Thyroid gland (tissue), 4 donors: ENCODE data around the gene WASHC4. TPM values are rescaled to one million over a fixed set of nuclear protein-coding genes. Genes with fewer than 3 reads are reported as not detected.

Experiments
- DNase-seq, 2 donors: peaks; one replicate each; pipeline ENCODE4 v3.0.0-alpha.2; 2019
- H3K27ac ChIP-seq, 3 donors: fragments of 200-600 bp; sonication (generic); 1 replicate in 2 of 3; 2 replicates in 1 of 3; pipeline ENCODE4 v1.5.1; 2016 to 2019; ENCODE audit warnings: mild to moderate bottlenecking in 1 of 3, moderate library complexity in 1 of 3
- H3K27me3 ChIP-seq: fragments of 200-600 bp; sonication (generic); one replicate; pipeline ENCODE4 v1.5.1; 2019
- H3K36me3 ChIP-seq, 2 donors: fragments of 200-600 bp; sonication (generic); one replicate each; pipeline ENCODE4 v1.5.1; 2016 to 2019
- H3K4me1 ChIP-seq, 2 donors: fragments of 200-600 bp; sonication (generic); one replicate each; pipeline ENCODE4 v1.5.1; 2017 to 2019
- H3K4me3 ChIP-seq, 3 donors: fragments of 200-600 bp; sonication (generic); replicated peaks in 1 of 3; 1 replicate in 2 of 3; 2 replicates in 1 of 3; pipeline ENCODE4 v1.5.1; 2016; ENCODE audit warnings: mild to moderate bottlenecking in 1 of 3
- H3K9me3 ChIP-seq: fragments of 200-600 bp; sonication (generic); one replicate; pipeline ENCODE4 v1.5.1; 2017
- POLR2A ChIP-seq, 2 donors: fragments of 450-650 bp; IDR thresholded peaks; one replicate each; pipeline ENCODE4 v1.6.1; 2017; ENCODE audit warnings: antibody characterized with exemption in 2 of 2, mild to moderate bottlenecking in 2 of 2, moderate library complexity in 1 of 2
- WGBS, 2 donors: methylation state at CpG; one replicate each; pipeline ENCODE4 v1.1.5; 2017; 5-methylcytosine and 5-hydroxymethylcytosine counted together
- intact Hi-C: fragments of 100-400 bp; cut with DNase I; formaldehyde crosslinking; loops from one replicate; pipeline ENCODE4 v1.15.1; 2023
- total RNA-seq, 4 donors: library from RNA; depleted of rRNA; stranded (reverse); fragments of >200 nt; gene quantifications; one replicate each; pipeline ENCODE4 v1.2.3, GENCODE V29; 2016
- TF ChIP-seq, protein P1 (sequence below), 6 experiments: fragments of 200-600 bp in 3 of 6; fragments of 450-650 bp in 3 of 6; sonication (generic) in 3 of 6; IDR thresholded peaks; one replicate each; pipeline ENCODE4 v1.5.1; 2016 to 2019; ENCODE audit warnings: antibody characterized with exemption in 6 of 6, mild to moderate bottlenecking in 2 of 6, inconsistent platforms in 1 of 6, moderate library complexity in 1 of 6

The WASHC4 gene
- total RNA-seq, 4 donors from 2014 or later: 64.3 to 111 (median 81.0) TPM

GRCh38 chr12:105138248-105138647 is 30.7 kb downstream of the WASHC4 start:
- 88 to 93% methylated on average over 2 of the region's 2 CpGs for WGBS, 2 donors
- no peaks in the 10 kb centered on the region for H3K27me3 ChIP-seq
- H3K4me3 ChIP-seq: no peak overlapping the region
- peaks cover 4 to 6% of the 10 kb centered on the region in 2 donors for H3K4me1 ChIP-seq
- peaks cover 13 to 19% of the 10 kb centered on the region in 2 donors for H3K36me3 ChIP-seq
- H3K27ac ChIP-seq: no peak overlapping the region
- H3K9me3 ChIP-seq: no peaks in the 10 kb centered on the region
- intact Hi-C loops: no loop called here
- DNase-seq: no peak
- TF ChIP-seq, protein P1, sequence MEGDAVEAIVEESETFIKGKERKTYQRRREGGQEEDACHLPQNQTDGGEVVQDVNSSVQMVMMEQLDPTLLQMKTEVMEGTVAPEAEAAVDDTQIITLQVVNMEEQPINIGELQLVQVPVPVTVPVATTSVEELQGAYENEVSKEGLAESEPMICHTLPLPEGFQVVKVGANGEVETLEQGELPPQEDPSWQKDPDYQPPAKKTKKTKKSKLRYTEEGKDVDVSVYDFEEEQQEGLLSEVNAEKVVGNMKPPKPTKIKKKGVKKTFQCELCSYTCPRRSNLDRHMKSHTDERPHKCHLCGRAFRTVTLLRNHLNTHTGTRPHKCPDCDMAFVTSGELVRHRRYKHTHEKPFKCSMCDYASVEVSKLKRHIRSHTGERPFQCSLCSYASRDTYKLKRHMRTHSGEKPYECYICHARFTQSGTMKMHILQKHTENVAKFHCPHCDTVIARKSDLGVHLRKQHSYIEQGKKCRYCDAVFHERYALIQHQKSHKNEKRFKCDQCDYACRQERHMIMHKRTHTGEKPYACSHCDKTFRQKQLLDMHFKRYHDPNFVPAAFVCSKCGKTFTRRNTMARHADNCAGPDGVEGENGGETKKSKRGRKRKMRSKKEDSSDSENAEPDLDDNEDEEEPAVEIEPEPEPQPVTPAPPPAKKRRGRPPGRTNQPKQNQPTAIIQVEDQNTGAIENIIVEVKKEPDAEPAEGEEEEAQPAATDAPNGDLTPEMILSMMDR (IDR thresholded peaks at IDR 0.05): no peak
- TF ChIP-seq POLR2A (IDR thresholded peaks at IDR 0.05): no peak

- Histone ChIP-seq H3K9me3 (no peaks in the 10 kb centered on the region), H3K4me3 (no peak overlapping the region), H3K27ac (no peak overlapping the region), H3K27me3 (no peaks in the 10 kb centered on the region), H3K4me1 (peaks cover 4 to 6% of the 10 kb centered on the region in 2 donors), H3K36me3 (peaks cover 18 to 19% of the 10 kb centered on the region in 2 donors)
- TF ChIP-seq, protein P1 (IDR thresholded peaks at IDR 0.05): no peak
- no peak for TF ChIP-seq POLR2A (IDR thresholded peaks at IDR 0.05)
- 90 to 91% methylated on average over 6 of the region's 6 CpGs for WGBS, 2 donors
- DNase-seq: no peak
- intact Hi-C loops: no loop called here
These were observed 33.9 kb downstream of the WASHC4 start for GRCh38 chr12:105141320-105141922.

GRCh38 chr12:105142259-105142658 is 34.7 kb downstream of the WASHC4 start:
- intact Hi-C loops: no loop called here
- Histone ChIP-seq H3K36me3 (peaks cover 24 to 26% of the 10 kb centered on the region in 2 donors), H3K4me1 (peaks cover 4% of the 10 kb centered on the region in 2 donors), H3K27me3 (no peaks in the 10 kb centered on the region), H3K27ac (no peak overlapping the region), H3K9me3 (no peaks in the 10 kb centered on the region), H3K4me3 (no peak overlapping the region)
- 97% methylated on average over 3 of the region's 3 CpGs for WGBS, 2 donors
- TF ChIP-seq, protein P1 (IDR thresholded peaks at IDR 0.05): no peak
- no peak for TF ChIP-seq POLR2A (IDR thresholded peaks at IDR 0.05)
- no peak for DNase-seq

- Histone ChIP-seq H3K4me1 (no peaks in the 10 kb centered on the region), H3K27ac (no peak overlapping the region), H3K4me3 (no peak overlapping the region), H3K9me3 (no peaks in the 10 kb centered on the region), H3K36me3 (peaks cover 21 to 34% of the 10 kb centered on the region in 2 donors), H3K27me3 (no peaks in the 10 kb centered on the region)
- 98% methylated on average over 2 of the region's 2 CpGs for WGBS, 2 donors
- intact Hi-C loops: no loop called here
- no peak for DNase-seq
- TF ChIP-seq, protein P1 (IDR thresholded peaks at IDR 0.05): no peak
- no peak for TF ChIP-seq POLR2A (IDR thresholded peaks at IDR 0.05)
These were observed 48.7 kb downstream of the WASHC4 start for GRCh38 chr12:105156260-105156659.

DNA sequence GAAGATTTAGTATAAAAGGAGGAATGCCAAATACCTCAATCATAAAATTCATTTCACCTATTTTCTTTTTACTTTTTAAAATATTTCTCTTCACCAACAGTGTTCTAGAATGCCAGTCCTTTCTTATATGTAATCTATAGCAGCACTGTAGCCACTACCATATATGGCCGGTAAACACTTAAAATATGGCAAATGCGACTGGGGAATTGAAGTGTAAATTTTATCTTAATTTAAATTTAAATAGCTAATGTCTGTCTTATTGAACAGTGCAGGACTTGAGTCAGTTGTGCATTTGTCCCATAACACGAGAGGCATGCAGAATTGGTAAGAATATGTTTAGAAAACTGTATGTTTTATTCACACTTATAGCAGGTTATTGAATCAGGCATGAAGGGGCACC is 50.1 kb downstream of the WASHC4 start:
- 94 to 95% methylated on average over 3 of the region's 3 CpGs for WGBS, 2 donors
- no peak for DNase-seq
- Histone ChIP-seq H3K27ac (no peak overlapping the region), H3K4me1 (no peaks in the 10 kb centered on the region), H3K27me3 (no peaks in the 10 kb centered on the region), H3K36me3 (peaks cover 15 to 32% of the 10 kb centered on the region in 2 donors), H3K9me3 (no peaks in the 10 kb centered on the region), H3K4me3 (no peak overlapping the region)
- TF ChIP-seq, protein P1 (IDR thresholded peaks at IDR 0.05): no peak
- no peak for TF ChIP-seq POLR2A (IDR thresholded peaks at IDR 0.05)
- intact Hi-C loops: no loop called here
